Measurements from ENCODE around the gene SLC12A6.
A peak's percentile ranks its signal among the peaks of the same experiment; 100 is the strongest.

GRCh38 chr15:34342737-34343575 is 5.4 kb upstream of the SLC12A6 start, which contains the start of the genes NOP10 and NUTM1:
- TF ChIP-seq TARDBP (IDR thresholded peaks at IDR 0.05): no peak
- TF ChIP-seq PKNOX1 (IDR thresholded peaks at IDR 0.05): no peak
- no peak for TF ChIP-seq ARNT (IDR thresholded peaks at IDR 0.05)
- no peak for TF ChIP-seq ZNF384 (IDR thresholded peaks at IDR 0.05)
- no peak for TF ChIP-seq SUZ12 (IDR thresholded peaks at IDR 0.05)
- TF ChIP-seq FOXK2 (IDR thresholded peaks at IDR 0.05): 0 out of 2 replicates have a peak, but pooled peaks have one; percentile 31
- no peak for TF ChIP-seq SP1 (IDR thresholded peaks at IDR 0.05)
- TF ChIP-seq L3MBTL2 (conservative IDR thresholded peaks at IDR 0.05): peak; percentile 94
- no peak for TF ChIP-seq FOXA1 (IDR thresholded peaks at IDR 0.05)
- no peak for TF ChIP-seq BHLHE40 (IDR thresholded peaks at IDR 0.05; ENCODE audit: borderline replicate concordance)
- TF ChIP-seq NFRKB (IDR thresholded peaks at IDR 0.05): no peak
